Stimulated activated CD8-positive, alpha-beta memory T cell treated with anti-CD3 and anti-CD28 coated beads, Interleukin-7, amount 100 ng/mL, for 4 hours (primary cell): Measurements from ENCODE around the gene KCNMA1.

ENCODE experiments used
- DNase-seq, 2 donors: peaks; one replicate each; pipeline ENCODE4 v3.0.0-alpha.2; 2020; ENCODE audit warnings: low read depth in 2 of 2

Gene KCNMA1

GRCh38 chr10:77490534-77491314 is 146.9 kb downstream of the KCNMA1 start:
- no peak for DNase-seq

GRCh38 chr10:77486517-77486916 is 151.1 kb downstream of the KCNMA1 start:
- DNase-seq: no peak

- no peak for DNase-seq
Measured at GRCh38 chr10:77485847-77486246, 151.8 kb downstream of the KCNMA1 start.

- no peak for DNase-seq
Measured at GRCh38 chr10:77482072-77482471, 155.5 kb downstream of the KCNMA1 start.

- DNase-seq: no peak
Measured at GRCh38 chr10:77479586-77479985, 158.0 kb downstream of the KCNMA1 start.

GRCh38 chr10:77478962-77479359 is 158.6 kb downstream of the KCNMA1 start:
- no peak for DNase-seq

- no peak for DNase-seq
Measured at GRCh38 chr10:77478247-77478961, 159.2 kb downstream of the KCNMA1 start.

GRCh38 chr10:77475522-77475921 is 162.1 kb downstream of the KCNMA1 start:
- DNase-seq: no peak

GRCh38 chr10:77474939-77475338 is 162.7 kb downstream of the KCNMA1 start:
- no peak for DNase-seq

- DNase-seq: no peak
Measured at GRCh38 chr10:77474386-77474785, 163.2 kb downstream of the KCNMA1 start.

GRCh38 chr10:77472146-77472545 is 165.5 kb downstream of the KCNMA1 start:
- no peak for DNase-seq

- DNase-seq: no peak
Measured at GRCh38 chr10:77471069-77471536, 166.5 kb downstream of the KCNMA1 start.

GRCh38 chr10:77467422-77467963 is 170.1 kb downstream of the KCNMA1 start:
- no peak for DNase-seq

GRCh38 chr10:77463967-77464745 is 173.5 kb downstream of the KCNMA1 start:
- DNase-seq: no peak

- no peak for DNase-seq
Measured at GRCh38 chr10:77463499-77463898, 174.1 kb downstream of the KCNMA1 start.

- no peak for DNase-seq
Measured at GRCh38 chr10:77461636-77462296, 175.8 kb downstream of the KCNMA1 start.

- no peak for DNase-seq
Measured at GRCh38 chr10:77459905-77460304, 177.7 kb downstream of the KCNMA1 start.

GRCh38 chr10:77458986-77459590 is 178.5 kb downstream of the KCNMA1 start:
- DNase-seq: no peak

- DNase-seq: no peak
Measured at GRCh38 chr10:77457721-77458120, 179.9 kb downstream of the KCNMA1 start.

- DNase-seq: no peak
Measured at GRCh38 chr10:77457266-77457665, 180.3 kb downstream of the KCNMA1 start.

GRCh38 chr10:77456414-77456813 is 181.2 kb downstream of the KCNMA1 start:
- no peak for DNase-seq
